Mesothelial cell of epicardium (in vitro differentiated cells): Measurements from ENCODE around the gene CXXC5. TPM values are rescaled to one million over a fixed set of nuclear protein-coding genes. Genes with fewer than 3 reads are reported as not detected.
A peak's percentile ranks its signal among the peaks of the same experiment; 100 is the strongest.

Experiments
- DNase-seq, 2 experiments: peaks; one replicate each; pipeline ENCODE4 v3.0.0; 2021; ENCODE audit warnings: low spot score in 2 of 2; ENCODE audit not compliant: unreplicated experiment in 2 of 2
- H3K27ac Mint-ChIP-seq: 2 replicates; pipeline ENCODE4 v1.8.0; 2021; ENCODE audit warnings: mixed read lengths
- H3K27me3 Mint-ChIP-seq: 2 replicates; pipeline ENCODE4 v1.8.0; 2021; ENCODE audit warnings: low read depth, mixed read lengths
- H3K36me3 Mint-ChIP-seq: 2 replicates; pipeline ENCODE4 v1.8.0; 2021; ENCODE audit warnings: mixed read lengths
- H3K4me1 Mint-ChIP-seq: 2 replicates; pipeline ENCODE4 v1.8.0; 2021; ENCODE audit warnings: mixed read lengths
- H3K4me3 Mint-ChIP-seq: 2 replicates; pipeline ENCODE4 v1.8.0; 2021; ENCODE audit warnings: mild to moderate bottlenecking, moderate library complexity, mixed read lengths
- H3K9me3 Mint-ChIP-seq: 2 replicates; pipeline ENCODE4 v1.8.0; 2021; ENCODE audit warnings: mixed read lengths
- CTCF ChIP-seq: fragments of 200-600 bp; sonication (generic); IDR thresholded peaks from one replicate; pipeline ENCODE4 v1.5.0; 2021; ENCODE audit warnings: antibody characterized with exemption; ENCODE audit not compliant: unreplicated experiment
- total RNA-seq: library from RNA; stranded (reverse); gene quantifications from 3 replicates; pipeline ENCODE4 v1.2.1, GENCODE V29; 2021

Gene CXXC5
- total RNA-seq, 1 donor from 2014 or later: 37.4 TPM

DNA sequence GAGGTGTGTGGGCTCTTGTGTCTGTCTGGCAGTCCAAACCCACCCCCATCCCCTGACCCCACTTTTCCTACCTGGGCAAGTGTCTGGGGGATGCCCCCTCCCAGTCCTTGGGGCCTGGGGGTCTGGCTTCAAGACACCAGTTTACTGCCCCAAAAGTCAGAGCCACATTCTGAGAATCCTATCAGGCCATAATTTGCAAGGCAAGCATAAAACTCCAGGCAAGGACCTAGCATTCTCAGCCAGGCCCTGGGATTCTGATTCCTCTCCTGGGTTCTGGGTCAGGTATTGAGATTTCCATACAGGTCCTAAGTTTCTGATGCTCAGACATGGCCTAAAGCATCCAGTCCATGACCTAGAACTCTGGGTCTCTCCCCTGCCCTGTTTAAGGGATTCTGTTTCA lies 33.3 kb downstream of the CXXC5 start:
- peaks cover 12% of the 10 kb centered on the region for H3K36me3 Mint-ChIP-seq
- H3K27ac Mint-ChIP-seq: no peak overlapping the region
- no peak overlapping the region for H3K4me3 Mint-ChIP-seq
- H3K4me1 Mint-ChIP-seq: peaks cover 20% of the 10 kb centered on the region
- no peak for DNase-seq
- H3K9me3 Mint-ChIP-seq: no peaks in the 10 kb centered on the region
- no peaks in the 10 kb centered on the region for H3K27me3 Mint-ChIP-seq
- TF ChIP-seq CTCF: no peak

GRCh38 chr5:139682016-139682975 lies 34.1 kb downstream of the CXXC5 start:
- no peak overlapping the region for H3K4me3 Mint-ChIP-seq

GRCh38 chr5:139683295-139684271 lies 35.4 kb downstream of the CXXC5 start:
- H3K9me3 Mint-ChIP-seq: no peaks in the 10 kb centered on the region
- TF ChIP-seq CTCF: no peak
- H3K27me3 Mint-ChIP-seq: no peaks in the 10 kb centered on the region
- no peak for DNase-seq
- H3K4me3 Mint-ChIP-seq: no peak overlapping the region
- peaks cover 12% of the 10 kb centered on the region for H3K36me3 Mint-ChIP-seq
- H3K4me1 Mint-ChIP-seq: peaks cover 2% of the 10 kb centered on the region
- H3K27ac Mint-ChIP-seq: peak overlapping the region; percentile 28

More at GRCh38 chr5:139682016-139682975, 34.1 kb downstream of the CXXC5 start:
- no peak for DNase-seq
- H3K27ac Mint-ChIP-seq: no peak overlapping the region
- no peaks in the 10 kb centered on the region for H3K9me3 Mint-ChIP-seq
- no peaks in the 10 kb centered on the region for H3K27me3 Mint-ChIP-seq
- no peak for TF ChIP-seq CTCF
- peaks cover 12% of the 10 kb centered on the region for H3K36me3 Mint-ChIP-seq
- peaks cover 13% of the 10 kb centered on the region for H3K4me1 Mint-ChIP-seq

- no peaks in the 10 kb centered on the region for H3K9me3 Mint-ChIP-seq
- peaks cover 4% of the 10 kb centered on the region for H3K4me1 Mint-ChIP-seq
- H3K4me3 Mint-ChIP-seq: no peak overlapping the region
- no peak for DNase-seq
- H3K27ac Mint-ChIP-seq: no peak overlapping the region
- H3K27me3 Mint-ChIP-seq: no peaks in the 10 kb centered on the region
- no peak for TF ChIP-seq CTCF
- H3K36me3 Mint-ChIP-seq: peaks cover 12% of the 10 kb centered on the region
These were observed 36.3 kb downstream of the CXXC5 start for GRCh38 chr5:139684350-139684880.
